Effector memory CD4-positive, alpha-beta T cell (primary cell): ENCODE results near the gene FAM149B1.

Experiments used
- DNase-seq, 3 donors: peaks; one replicate each; pipeline ENCODE4 v3.0.0-alpha.2; 2020
- H3K27ac ChIP-seq: 2 replicates; pipeline ENCODE4 v1.7.0; 2013; ENCODE audit warnings: mild to moderate bottlenecking, low read length, moderate library complexity; ENCODE audit not compliant: insufficient read depth, poor library complexity, severe bottlenecking
- H3K27me3 ChIP-seq: replicated peaks from 2 replicates; pipeline ENCODE4 v1.7.0; 2013; ENCODE audit warnings: mild to moderate bottlenecking, low read length; ENCODE audit not compliant: insufficient read depth, control insufficient read depth, poor library complexity, severe bottlenecking
- H3K36me3 ChIP-seq: 2 replicates; pipeline ENCODE4 v1.7.0; 2013; ENCODE audit warnings: mild to moderate bottlenecking, low read length, moderate library complexity; ENCODE audit not compliant: control insufficient read depth, insufficient read depth
- H3K4me1 ChIP-seq: 2 replicates; pipeline ENCODE4 v1.7.0; 2013; ENCODE audit warnings: low read length, mild to moderate bottlenecking; ENCODE audit not compliant: control insufficient read depth, insufficient read depth, poor library complexity, severe bottlenecking
- H3K4me3 ChIP-seq: 2 replicates; pipeline ENCODE4 v1.7.0; 2013; ENCODE audit warnings: low read length, low read depth, mild to moderate bottlenecking; ENCODE audit not compliant: insufficient read depth, poor library complexity, severe bottlenecking
- H3K9me3 ChIP-seq: 2 replicates; pipeline ENCODE4 v1.7.0; 2013; ENCODE audit warnings: mild to moderate bottlenecking, low read length, moderate library complexity; ENCODE audit not compliant: control insufficient read depth

The FAM149B1 gene

GRCh38 chr10:73262105-73262730 lies 94.3 kb downstream of the FAM149B1 start:
- no peak overlapping the region for H3K4me3 ChIP-seq
- H3K9me3 ChIP-seq: no peaks in the 10 kb centered on the region
- H3K27me3 ChIP-seq: no peaks in the 10 kb centered on the region
- H3K36me3 ChIP-seq: no peaks in the 10 kb centered on the region
- no peak overlapping the region for H3K27ac ChIP-seq
- H3K4me1 ChIP-seq: no peaks in the 10 kb centered on the region
- no peak for DNase-seq

DNA sequence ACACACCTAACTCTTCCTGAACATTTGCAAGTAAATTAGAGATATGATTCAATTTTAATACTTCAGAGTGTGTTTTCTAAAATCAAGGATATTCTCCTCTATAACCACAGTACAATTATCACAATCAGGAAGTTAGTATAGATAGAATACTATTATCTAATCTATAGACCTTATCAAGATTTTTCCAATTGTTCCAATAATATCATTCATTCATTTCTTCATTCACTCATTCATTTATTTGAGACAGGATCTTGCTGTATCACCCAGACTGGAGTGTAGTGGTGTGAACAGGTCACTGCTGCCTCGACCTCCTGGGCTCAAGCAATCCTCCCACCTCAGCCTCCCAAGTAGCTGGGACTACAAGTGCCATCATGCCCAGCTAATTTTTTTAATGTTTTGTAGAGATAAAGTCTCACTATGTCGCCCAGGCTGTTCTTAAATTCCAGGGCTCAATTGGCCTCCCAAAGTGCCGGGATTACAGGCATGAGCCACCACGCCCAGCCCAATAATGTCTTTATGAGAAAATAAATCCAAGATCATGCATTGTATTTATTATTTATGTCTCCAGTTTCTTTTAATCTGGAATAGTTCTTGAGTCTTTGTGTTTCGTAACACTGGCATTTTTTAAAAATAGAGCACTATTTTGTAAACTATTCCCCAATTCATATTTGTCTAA lies 95.1 kb downstream of the FAM149B1 start:
- Histone ChIP-seq H3K9me3 (no peaks in the 10 kb centered on the region), H3K27me3 (no peaks in the 10 kb centered on the region), H3K4me3 (no peak overlapping the region), H3K4me1 (no peaks in the 10 kb centered on the region), H3K36me3 (no peaks in the 10 kb centered on the region), H3K27ac (no peak overlapping the region)
- DNase-seq: no peak

DNA sequence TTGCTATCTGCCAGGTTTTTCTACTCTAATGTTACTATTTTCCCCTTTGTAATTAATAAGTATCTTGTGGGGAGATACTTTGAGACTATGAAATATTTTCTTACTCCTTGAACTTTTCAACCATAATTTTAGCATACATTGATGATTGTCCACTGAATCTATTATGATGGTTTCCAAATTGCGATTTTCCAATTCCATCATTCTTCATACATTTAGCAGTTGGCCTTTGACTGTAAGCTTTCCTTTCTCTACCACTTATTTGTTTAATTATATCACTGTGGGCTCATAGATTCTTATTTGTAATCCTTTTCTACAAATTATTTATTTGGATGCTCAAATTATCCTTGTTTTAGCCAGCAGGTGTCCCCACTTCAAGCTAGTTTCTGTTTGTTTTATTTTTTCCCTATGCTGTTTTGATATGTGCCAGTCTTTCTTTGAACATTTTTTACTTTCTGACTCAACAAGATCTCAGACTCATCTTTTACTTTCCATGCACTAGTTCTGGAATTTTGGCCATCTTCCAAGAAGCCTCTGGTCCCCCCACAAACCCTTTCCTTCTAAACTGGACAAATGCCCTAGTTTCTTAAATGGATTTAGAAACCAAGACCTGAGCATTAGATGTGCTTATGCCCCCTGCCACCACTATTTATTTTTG lies 95.9 kb downstream of the FAM149B1 start:
- Histone ChIP-seq H3K4me1 (no peaks in the 10 kb centered on the region), H3K36me3 (no peaks in the 10 kb centered on the region), H3K27ac (no peak overlapping the region), H3K27me3 (no peaks in the 10 kb centered on the region), H3K4me3 (no peak overlapping the region), H3K9me3 (no peaks in the 10 kb centered on the region)
- DNase-seq: no peak

DNA sequence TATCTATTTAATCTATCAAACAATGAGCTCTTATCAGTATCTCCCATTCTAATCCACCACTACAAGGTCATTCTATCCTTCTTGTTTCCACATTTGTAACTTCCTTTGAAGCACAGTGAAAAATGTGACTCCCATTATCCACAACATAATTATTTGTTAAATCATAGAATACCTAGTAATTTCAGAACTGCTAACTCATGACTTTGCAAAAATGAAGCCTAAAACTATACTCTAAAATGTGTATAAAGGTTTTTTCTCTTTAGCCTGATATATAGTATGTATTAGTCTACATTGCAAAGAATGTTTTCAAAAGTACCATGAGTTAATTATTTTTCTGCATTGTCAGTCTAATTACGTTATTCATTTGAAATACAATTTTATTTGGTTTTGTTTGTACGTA lies 96.5 kb downstream of the FAM149B1 start:
- Histone ChIP-seq H3K27me3 (no peaks in the 10 kb centered on the region), H3K36me3 (no peaks in the 10 kb centered on the region), H3K4me3 (no peak overlapping the region), H3K4me1 (no peaks in the 10 kb centered on the region), H3K9me3 (no peaks in the 10 kb centered on the region), H3K27ac (no peak overlapping the region)
- DNase-seq: no peak

GRCh38 chr10:73281097-73281496 lies 113.2 kb downstream of the FAM149B1 start:
- H3K27me3 ChIP-seq: no peaks in the 10 kb centered on the region

DNA sequence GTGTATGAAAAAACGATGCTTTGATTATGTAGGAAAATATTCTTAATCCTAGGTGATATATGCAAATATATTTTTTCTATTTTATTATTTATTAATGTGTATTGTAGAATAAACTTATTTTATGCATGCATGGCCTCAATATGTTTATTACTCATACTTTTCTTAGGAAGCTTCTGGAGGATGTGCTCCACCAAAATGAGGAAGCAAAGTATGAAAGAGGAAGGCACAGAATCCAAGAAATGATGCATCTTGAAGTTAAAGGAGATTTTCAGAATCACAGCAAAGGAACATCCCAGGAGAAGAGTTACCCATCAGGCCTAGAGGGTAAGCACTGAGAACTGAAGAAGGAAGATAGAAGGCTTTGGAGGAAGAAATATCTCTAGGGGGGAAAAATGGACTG lies 119.5 kb downstream of the FAM149B1 start:
- Histone ChIP-seq H3K9me3 (no peaks in the 10 kb centered on the region), H3K27me3 (no peaks in the 10 kb centered on the region), H3K4me1 (no peaks in the 10 kb centered on the region), H3K4me3 (no peak overlapping the region), H3K27ac (no peak overlapping the region), H3K36me3 (no peaks in the 10 kb centered on the region)
- no peak for DNase-seq

More at GRCh38 chr10:73281097-73281496, 113.2 kb downstream of the FAM149B1 start:
- Histone ChIP-seq H3K4me3 (no peak overlapping the region), H3K36me3 (no peaks in the 10 kb centered on the region), H3K27ac (no peak overlapping the region), H3K4me1 (no peaks in the 10 kb centered on the region), H3K9me3 (no peaks in the 10 kb centered on the region)
- no peak for DNase-seq

GRCh38 chr10:73289958-73290357 lies 122.0 kb downstream of the FAM149B1 start:
- no peak for DNase-seq
- Histone ChIP-seq H3K4me3 (no peak overlapping the region), H3K9me3 (no peaks in the 10 kb centered on the region), H3K27ac (no peak overlapping the region), H3K27me3 (no peaks in the 10 kb centered on the region), H3K4me1 (no peaks in the 10 kb centered on the region), H3K36me3 (no peaks in the 10 kb centered on the region)

GRCh38 chr10:73293461-73293860 lies 125.5 kb downstream of the FAM149B1 start:
- Histone ChIP-seq H3K36me3 (no peaks in the 10 kb centered on the region), H3K4me1 (no peaks in the 10 kb centered on the region), H3K4me3 (no peak overlapping the region), H3K27me3 (no peaks in the 10 kb centered on the region), H3K9me3 (no peaks in the 10 kb centered on the region), H3K27ac (no peak overlapping the region)
- DNase-seq: no peak
